Endothelial cell of umbilical vein (primary cell): Measurements from ENCODE around the gene CCBE1. TPM values are rescaled to one million over a fixed set of nuclear protein-coding genes. Genes with fewer than 3 reads are reported as not detected.

Source experiments
- BruUV-seq: library from RNA; stranded (reverse); fragments of 400-500 nt; replicated peaks from 2 replicates; lab custom pipeline; 2021; lab: Mats Ljungman, UMichigan
- CTCF ChIA-PET: fragments of 300-600, 350-600 bp; sonication (Branson Sonifier 250); formaldehyde crosslinking; loops from one replicate; lab custom pipeline; 2021; ENCODE audit warnings: antibody characterized with exemption, inconsistent platforms; lab: Charles Lee
- POLR2A ChIA-PET: fragments of 300-600, 350-600 bp; sonication (Branson Sonifier 250); formaldehyde crosslinking; loops from one replicate; lab custom pipeline; 2021; ENCODE audit warnings: antibody characterized with exemption, inconsistent platforms; lab: Charles Lee
- DNase-seq: peaks from one replicate; pipeline ENCODE4 v3.0.0-alpha.2; 2011; ENCODE audit warnings: low read depth, low spot score
- FAIRE-seq: peaks from 2 replicates; lab custom pipeline; 2011; peaks lifted over from hg19 to GRCh38; lab: Jason Lieb, UNC
- H2AFZ ChIP-seq: 2 replicates; pipeline ENCODE4 v1.6.0; 2012; ENCODE audit warnings: low read depth, low read length, control low read depth, inconsistent platforms
- H3K27ac ChIP-seq: 2 replicates; pipeline ENCODE4 v1.5.1; 2011; ENCODE audit warnings: low read depth, mild to moderate bottlenecking, control low read depth, low read length, moderate library complexity; ENCODE audit not compliant: insufficient read depth
- H3K27me3 ChIP-seq, 2 experiments: 2 replicates each; pipeline versions ENCODE4 v1.6.0 to v1.6.1; 2011; ENCODE audit warnings: low read length in 2 of 2, mixed read lengths in 1 of 2; ENCODE audit not compliant: control insufficient read depth in 2 of 2, insufficient read depth in 2 of 2
- H3K36me3 ChIP-seq, 2 experiments: 2 replicates in 1 of 2; 3 replicates in 1 of 2; pipeline ENCODE4 v1.5.1; 2011; ENCODE audit warnings: low read length in 2 of 2, mild to moderate bottlenecking in 1 of 2, moderate library complexity in 1 of 2; ENCODE audit not compliant: control insufficient read depth in 2 of 2, insufficient read depth in 2 of 2; ENCODE audit errors: extremely low read depth in 1 of 2
- H3K4me1 ChIP-seq: 3 replicates; pipeline ENCODE4 v1.5.1; 2011; ENCODE audit warnings: mild to moderate bottlenecking, low read length; ENCODE audit not compliant: control insufficient read depth, insufficient read depth; ENCODE audit errors: extremely low read depth
- H3K4me2 ChIP-seq: 2 replicates; pipeline ENCODE4 v1.6.1; 2011; ENCODE audit warnings: low read length, control low read depth, mixed read lengths; ENCODE audit not compliant: insufficient read depth
- H3K4me3 ChIP-seq, 3 experiments: fragments of 200-600 bp in 1 of 3; sonication (generic), shearing (Covaris generic) in 1 of 3; replicated peaks in 1 of 3; 2 replicates each; pipeline ENCODE4 v1.5.1; 2011 to 2016; ENCODE audit warnings: control low read depth in 3 of 3, low read length in 3 of 3, mild to moderate bottlenecking in 2 of 3, inconsistent platforms in 1 of 3, low read depth in 1 of 3, moderate library complexity in 1 of 3; ENCODE audit not compliant: insufficient read depth in 1 of 3
- H3K79me2 ChIP-seq: 2 replicates; pipeline ENCODE4 v1.6.0; 2012; ENCODE audit warnings: low read length, inconsistent platforms; ENCODE audit not compliant: control insufficient read depth, insufficient read depth
- H3K9ac ChIP-seq: replicated peaks from 2 replicates; pipeline ENCODE3; 2011; ENCODE audit warnings: low read length, control low read depth; ENCODE audit not compliant: insufficient read depth; ENCODE audit errors: extremely low read depth
- H3K9me1 ChIP-seq: replicated peaks from 3 replicates; pipeline ENCODE4 v1.6.0; 2011; ENCODE audit warnings: mild to moderate bottlenecking, low read length; ENCODE audit not compliant: control insufficient read depth, insufficient read depth; ENCODE audit errors: extremely low read depth
- H3K9me3 ChIP-seq: replicated peaks from 2 replicates; pipeline ENCODE4 v1.5.1; 2012; ENCODE audit warnings: low read length, inconsistent platforms; ENCODE audit not compliant: control insufficient read depth, insufficient read depth
- H4K20me1 ChIP-seq: replicated peaks from 2 replicates; pipeline ENCODE3; 2011; ENCODE audit warnings: mild to moderate bottlenecking, low read length; ENCODE audit not compliant: control insufficient read depth, insufficient read depth; ENCODE audit errors: extremely low read depth
- CTCF ChIP-seq, 2 donors: IDR thresholded peaks; 1 replicate in 1 of 2; 2 replicates in 1 of 2; pipeline ENCODE4 v1.5.1; 2011; ENCODE audit warnings: low read length in 2 of 2, mild to moderate bottlenecking in 2 of 2, moderate library complexity in 2 of 2, control low read depth in 1 of 2, inconsistent platforms in 1 of 2, low read depth in 1 of 2; ENCODE audit not compliant: insufficient read depth in 1 of 2; ENCODE audit errors: extremely low read depth in 1 of 2
- EZH2 ChIP-seq: IDR thresholded peaks from 2 replicates; pipeline ENCODE4 v1.6.1; 2012; ENCODE audit warnings: borderline replicate concordance, low read depth, mild to moderate bottlenecking, moderate library complexity, low read length, inconsistent platforms; ENCODE audit not compliant: severe bottlenecking
- FOS ChIP-seq: IDR thresholded peaks from 2 replicates; pipeline ENCODE4 v1.6.1; 2011; ENCODE audit warnings: mild to moderate bottlenecking, low read length, moderate library complexity, borderline replicate concordance; ENCODE audit not compliant: insufficient read depth
- GATA2 ChIP-seq: IDR thresholded peaks from 2 replicates; pipeline ENCODE4 v1.7.0; 2011; ENCODE audit warnings: low read depth, mild to moderate bottlenecking, moderate library complexity, mixed read lengths, low read length; ENCODE audit not compliant: insufficient read length, insufficient read depth
- JUN ChIP-seq: IDR thresholded peaks from 2 replicates; pipeline ENCODE4 v1.6.1; 2011; ENCODE audit warnings: borderline replicate concordance, low read depth; ENCODE audit not compliant: insufficient read length, insufficient read depth
- MYC ChIP-seq: IDR thresholded peaks from one replicate; pipeline ENCODE4 v1.6.1; 2011; ENCODE audit warnings: mild to moderate bottlenecking, low read depth, low read length
- POLR2A ChIP-seq: IDR thresholded peaks from 2 replicates; pipeline ENCODE4 v1.6.1; 2012; ENCODE audit warnings: low read depth, mild to moderate bottlenecking, control low read depth, low read length
- POLR2AphosphoS5 ChIP-seq: IDR thresholded peaks from 2 replicates; pipeline ENCODE4 v1.6.1; 2012; ENCODE audit warnings: low read depth, mild to moderate bottlenecking, control low read depth, low read length, moderate library complexity; ENCODE audit not compliant: insufficient read depth
- dilution Hi-C: fragments of 300-500 bp; cut with MboI; formaldehyde crosslinking; loops from one replicate; pipeline ENCODE4 v1.15.0; 2019; ENCODE audit warnings: low sequenced_read_pairs; ENCODE audit not compliant: extremely low pct_ligation_motif_present
- intact Hi-C: fragments of 100-400 bp; cut with micrococcal nuclease; formaldehyde crosslinking; loops from one replicate; pipeline ENCODE4 v1.10.0; 2022
- polyA plus RNA-seq, 4 experiments: library from polyadenylated mRNA; depleted of rRNA in 3 of 4; stranded (reverse) in 3 of 4; unstranded in 1 of 4; fragments of >200 nt; gene quantifications; 2 replicates each; pipeline versions ENCODE4 v1.2.1 to v1.2.3, GENCODE V29; 2011 to 2012; ENCODE audit warnings: missing spikeins in 1 of 4
- total RNA-seq: library from RNA; stranded (reverse); gene quantifications from 2 replicates; pipeline ENCODE4 v1.2.3, GENCODE V29; 2021
- TF ChIP-seq, protein P1 (sequence below): IDR thresholded peaks from 2 replicates; pipeline ENCODE4 v1.6.1; 2011; ENCODE audit not compliant: insufficient read depth, insufficient read length

CCBE1 gene
- total and polyA plus RNA-seq, 2 donors (not counting 3 experiments of a cell fraction or from before 2014, with no cell fraction given), result 0.04 TPM; not detected in 1

DNA sequence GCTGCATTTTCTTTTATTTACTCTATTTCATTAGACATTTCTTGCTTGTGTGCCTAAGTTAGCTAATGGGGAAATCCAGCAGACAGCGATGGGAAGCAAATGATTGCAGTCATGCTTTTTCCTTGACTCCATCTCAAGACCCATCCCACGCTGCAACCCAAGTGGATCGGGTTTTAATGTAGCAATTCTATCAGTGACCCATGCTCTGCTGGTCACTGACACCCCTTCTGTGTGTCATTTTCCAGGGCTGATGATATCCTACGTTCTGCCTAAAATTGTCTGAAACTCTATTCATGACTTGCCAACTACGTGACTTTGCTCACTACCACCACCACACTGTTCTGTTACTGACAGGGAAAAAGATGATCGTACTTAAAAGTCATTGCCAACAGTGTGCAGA is 129.8 kb downstream of the CCBE1 start:
- no peaks in the 10 kb centered on the region for H3K36me3 ChIP-seq
- H3K4me3 ChIP-seq, result no peak overlapping the region
- no peak overlapping the region for H2AFZ ChIP-seq
- TF ChIP-seq CTCF (IDR thresholded peaks at IDR 0.05; ENCODE audit: extremely low read depth in 1 of 2, insufficient read depth in 1 of 2, low read depth in 1 of 2, low read length in 2 of 2) (no peak), JUN (no peak), FOS (no peak), GATA2 (no peak), POLR2A (no peak), EZH2 (no peak), POLR2AphosphoS5 (no peak), MYC (no peak)
- TF ChIP-seq, protein P1, sequence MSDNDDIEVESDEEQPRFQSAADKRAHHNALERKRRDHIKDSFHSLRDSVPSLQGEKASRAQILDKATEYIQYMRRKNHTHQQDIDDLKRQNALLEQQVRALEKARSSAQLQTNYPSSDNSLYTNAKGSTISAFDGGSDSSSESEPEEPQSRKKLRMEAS, result no peak
- ChIA-PET POLR2A (no interaction called here), CTCF (no interaction called here)
- no peak for DNase-seq
- no peaks in the 10 kb centered on the region for H3K9me3 ChIP-seq
- H3K4me2 ChIP-seq, result no peak overlapping the region
- FAIRE-seq, result no peak
- H3K9me1 ChIP-seq, result no peaks in the 10 kb centered on the region
- no TSS peak for BruUV-seq
- dilution Hi-C loops (no loop called here), intact Hi-C loops (no loop called here)
- no peaks in the 10 kb centered on the region for H3K4me1 ChIP-seq
- no peak overlapping the region for H3K9ac ChIP-seq
- no peaks in the 10 kb centered on the region for H3K27me3 ChIP-seq
- no peak overlapping the region for H3K27ac ChIP-seq
- H3K79me2 ChIP-seq, result no peaks in the 10 kb centered on the region
- H4K20me1 ChIP-seq, result no peaks in the 10 kb centered on the region
